K562 (cell line): ENCODE results near the gene RAD23B.

Experiments
- AFF4 ChIP-seq: sonication (generic); formaldehyde crosslinking; IDR thresholded peaks from 2 replicates; pipeline ENCODE4 v1.8.0; 2023; ENCODE audit warnings: mild to moderate bottlenecking, missing genetic modification reagents
- ATF3 ChIP-seq, 2 experiments: fragments of 450-650 bp in 1 of 2; sonication (generic) in 1 of 2; formaldehyde crosslinking in 1 of 2; IDR thresholded peaks in 1 of 2; conservative IDR thresholded peaks in 1 of 2; 2 replicates each; pipeline versions ENCODE4 v1.6.1 to v1.8.1; 2016 to 2023; ENCODE audit warnings: mild to moderate bottlenecking in 2 of 2, moderate library complexity in 2 of 2, inconsistent platforms in 1 of 2, missing genetic modification reagents in 1 of 2
- CEBPB ChIP-seq: fragments of 450-650 bp; IDR thresholded peaks from 2 replicates; pipeline ENCODE4 v1.6.1; 2016; ENCODE audit warnings: missing genetic modification characterization, missing compliant biosample characterization
- CTCF ChIP-seq, 3 experiments: IDR thresholded peaks in 2 of 3; conservative IDR thresholded peaks in 1 of 3; 2 replicates each; pipeline ENCODE4 v1.5.1; 2011 to 2012; ENCODE audit warnings: low read length in 3 of 3, mild to moderate bottlenecking in 3 of 3, control low read depth in 2 of 3, improper control_type of control experiment in 1 of 3, inconsistent platforms in 1 of 3, low read depth in 1 of 3, mixed read lengths in 1 of 3, moderate library complexity in 1 of 3; ENCODE audit not compliant: insufficient read depth in 2 of 3
- ELF4 ChIP-seq: fragments of 450-650 bp; formaldehyde crosslinking; IDR thresholded peaks from 2 replicates; pipeline ENCODE4 v1.4.0; 2022; ENCODE audit warnings: missing genetic modification characterization
- FOXK2 ChIP-seq, 2 experiments: fragments of 450-650 bp; IDR thresholded peaks in 1 of 2; conservative IDR thresholded peaks in 1 of 2; 2 replicates each; pipeline ENCODE4 v1.6.1; 2016; ENCODE audit warnings: low read depth in 2 of 2, mild to moderate bottlenecking in 1 of 2
- KDM1A ChIP-seq, 2 experiments: fragments of 450-650 bp; IDR thresholded peaks; 2 replicates each; pipeline ENCODE4 v1.6.1; 2016; ENCODE audit warnings: mild to moderate bottlenecking in 2 of 2
- MLX ChIP-seq, 2 experiments: fragments of 450-650 bp in 1 of 2; sonication (generic) in 1 of 2; formaldehyde crosslinking; conservative IDR thresholded peaks; 2 replicates each; pipeline versions ENCODE4 v1.4.0 to v1.8.1; 2020 to 2022; ENCODE audit warnings: mild to moderate bottlenecking in 1 of 2, missing genetic modification reagents in 1 of 2
- NCOA6 ChIP-seq: fragments of 450-650 bp; IDR thresholded peaks from 2 replicates; pipeline ENCODE4 v1.6.1; 2017; ENCODE audit warnings: mild to moderate bottlenecking
- POLR2AphosphoS5 ChIP-seq: IDR thresholded peaks from 2 replicates; pipeline ENCODE4 v1.6.1; 2011; ENCODE audit warnings: mild to moderate bottlenecking, low read depth, low read length, moderate library complexity; ENCODE audit not compliant: control insufficient read depth, insufficient read depth
- RNF2 ChIP-seq: sonication (generic); IDR thresholded peaks from 2 replicates; pipeline ENCODE4 v1.6.1; 2016
- YBX1 ChIP-seq: fragments of 450-650 bp; IDR thresholded peaks from 2 replicates; pipeline ENCODE4 v1.7.1; 2016; ENCODE audit warnings: mild to moderate bottlenecking
- ZNF165 ChIP-seq: fragments of 250-450 bp; sonication (Bioruptor Pico); IDR thresholded peaks from 2 replicates; pipeline ENCODE4 v1.4.0; 2020; ENCODE audit warnings: borderline replicate concordance
- ZNF274 ChIP-seq: IDR thresholded peaks from 2 replicates; pipeline ENCODE4 v1.6.1; 2011; ENCODE audit warnings: low read depth, mild to moderate bottlenecking, low read length, moderate library complexity, borderline replicate concordance

GRCh38 chr9:107292821-107293542 is 9.9 kb downstream of the RAD23B start:
- TF ChIP-seq ZNF165 (CRISPR knock-in tag) (no peak), ELF4 (CRISPR knock-in tag) (no peak), NCOA6 (no peak), KDM1A (IDR thresholded peaks at IDR 0.05) (no peak), ZNF274 (no peak), CEBPB (no peak), POLR2AphosphoS5 (no peak), RNF2 (no peak), FOXK2 (conservative IDR thresholded peaks at IDR 0.05 in 1 of 2, IDR thresholded peaks at IDR 0.05 in 1 of 2; ENCODE audit: low read depth in 2 of 2) (no peak), MLX (CRISPR knock-in tag; conservative IDR thresholded peaks at IDR 0.05) (no peak), CTCF (IDR thresholded peaks at IDR 0.05 in 2 of 3, conservative IDR thresholded peaks at IDR 0.05 in 1 of 3; ENCODE audit: insufficient read depth in 2 of 3, low read depth in 1 of 3, low read length in 3 of 3) (no peak), YBX1 (no peak), ATF3 (IDR thresholded peaks at IDR 0.05) (no peak), ATF3 (CRISPR knock-in tag; conservative IDR thresholded peaks at IDR 0.05) (no peak), AFF4 (CRISPR knock-in tag) (no peak)
